ENCODE results near the gene PARS2. TPM values are rescaled to one million over a fixed set of nuclear protein-coding genes. Genes with fewer than 3 reads are reported as not detected.

PARS2 gene
- total RNA-seq, 2 donors from 2014 or later = 12.0 to 12.2 TPM

DNA sequence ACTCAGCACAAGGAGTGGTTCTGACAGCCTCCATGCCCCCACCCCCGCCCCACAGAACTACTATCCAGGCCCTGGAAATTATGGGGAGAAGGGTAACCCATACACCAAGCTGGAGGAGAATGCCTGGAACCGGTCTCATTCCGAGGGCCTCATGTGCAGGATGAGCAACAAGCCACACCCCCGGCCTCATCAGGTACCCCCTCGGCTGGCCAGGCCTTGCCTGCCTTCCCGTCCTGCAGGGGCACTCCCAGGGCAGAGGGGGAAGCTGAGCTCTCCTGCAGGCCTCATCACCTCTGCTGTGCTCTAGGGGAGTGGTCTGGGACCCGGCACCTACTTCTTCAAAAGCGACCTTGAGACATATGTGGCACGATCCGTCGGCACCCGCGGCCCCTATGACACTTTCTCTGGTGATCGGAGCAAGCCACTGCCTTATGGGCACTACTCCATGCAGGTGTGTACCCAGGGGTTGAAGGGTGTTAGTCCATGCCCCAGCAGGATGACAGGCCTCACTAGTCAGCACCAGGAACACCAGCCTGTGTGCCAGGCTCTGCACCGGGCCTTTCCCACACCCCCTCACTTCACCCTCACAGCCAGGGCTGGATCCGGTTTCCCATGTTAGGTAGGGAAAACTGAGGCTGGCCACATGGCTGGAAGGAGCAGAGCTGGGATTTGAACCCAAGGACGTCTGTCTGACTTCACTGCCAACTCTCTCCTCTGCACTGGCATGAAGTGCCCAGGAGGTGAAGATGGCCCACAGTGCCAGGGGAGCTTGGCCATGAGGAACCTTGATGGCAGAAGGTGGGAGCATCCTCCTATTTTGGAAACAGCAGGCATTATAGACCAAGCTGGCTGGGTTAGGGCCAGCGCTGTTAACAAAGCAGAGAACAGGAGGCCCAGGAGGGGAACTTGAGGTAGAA, 47.7 kb upstream of the PARS2 start:
- DNase-seq (ENCODE audit: low spot score) = no peak
- intact Hi-C loops (cut with DNase I) = loop anchor here (10.0 kb wide), 1 partner anchor 947 kb away; no protein-coding TSS in a partner anchor
- Histone ChIP-seq H3K27ac (no peak overlapping the region), H3K27me3 (replicated peaks; ENCODE audit: insufficient read depth) (no peaks in the 10 kb centered on the region), H3K4me3 (no peak overlapping the region), H3K36me3 (no peaks in the 10 kb centered on the region), H3K9me3 (no peaks in the 10 kb centered on the region), H3K4me1 (replicated peaks) (no peaks in the 10 kb centered on the region)
- no peak for TF ChIP-seq CTCF (IDR thresholded peaks at IDR 0.05)
- no peak for TF ChIP-seq POLR2A (IDR thresholded peaks at IDR 0.05)
- no peak for TF ChIP-seq POLR2AphosphoS5 (IDR thresholded peaks at IDR 0.05)
- 87% methylated on average over 16 of the region's 18 CpGs for WGBS

GRCh38 chr1:54811066-54811465, 46.7 kb upstream of the PARS2 start:
- intact Hi-C loops (cut with DNase I) = loop anchor here (10.0 kb wide), 1 partner anchor 946 kb away; no protein-coding TSS in a partner anchor
- no peaks in the 10 kb centered on the region for H3K27me3 ChIP-seq (replicated peaks; ENCODE audit: insufficient read depth)

DNA sequence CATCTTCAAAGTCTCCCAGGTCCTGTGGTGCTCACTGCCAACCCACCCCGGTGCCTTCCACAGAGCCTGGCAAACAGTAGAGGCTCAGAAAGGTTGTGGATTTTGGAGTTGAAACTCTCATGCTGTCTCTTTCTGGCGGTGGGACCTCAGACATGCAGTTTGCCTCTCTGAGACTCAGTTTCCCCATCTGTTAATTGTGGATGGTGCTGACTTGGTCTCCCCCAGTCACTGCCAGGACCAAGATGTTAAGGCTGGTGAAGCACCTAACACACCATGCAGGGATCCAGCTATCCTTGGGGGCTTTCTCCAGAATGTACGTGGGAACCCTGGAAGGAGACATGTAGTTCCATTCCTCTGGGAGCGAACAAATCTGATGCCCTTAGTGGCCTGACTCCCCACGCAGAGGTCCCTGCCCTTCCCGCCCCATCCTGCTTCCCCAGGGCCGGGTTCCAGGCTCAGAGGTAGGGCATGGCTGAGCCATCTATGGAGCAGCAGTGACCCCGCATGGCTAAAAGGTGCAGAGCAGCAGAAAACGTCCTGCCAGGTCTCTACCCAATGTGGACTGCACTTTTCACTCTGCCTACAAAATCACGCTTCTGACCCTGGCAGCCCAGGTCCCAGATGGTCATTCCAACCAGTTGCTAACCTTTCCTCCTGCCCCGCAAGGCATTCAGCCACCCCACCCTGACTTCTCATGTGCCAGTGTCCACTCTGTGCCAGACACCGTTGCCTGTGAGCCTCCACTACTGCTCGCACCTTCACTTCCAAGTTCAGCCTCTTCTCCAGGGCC, 46.0 kb upstream of the PARS2 start:
- H3K4me1 ChIP-seq (replicated peaks) = no peaks in the 10 kb centered on the region
- TF ChIP-seq POLR2A (IDR thresholded peaks at IDR 0.05) (no peak), CTCF (IDR thresholded peaks at IDR 0.05) (peak; percentile 57 to 84 (median 70))
- no peak overlapping the region for H3K27ac ChIP-seq
- no peaks in the 10 kb centered on the region for H3K36me3 ChIP-seq
- WGBS = 35% methylated on average over 11 of the region's 13 CpGs
- DNase-seq (ENCODE audit: low spot score) = peak; percentile 51
- intact Hi-C loops (cut with DNase I) = loop anchor here (10.0 kb wide), 1 partner anchor 946 kb away; no protein-coding TSS in a partner anchor
- H3K4me3 ChIP-seq = no peak overlapping the region
- H3K9me3 ChIP-seq = no peaks in the 10 kb centered on the region
- H3K27me3 ChIP-seq (replicated peaks; ENCODE audit: insufficient read depth) = no peaks in the 10 kb centered on the region

More at GRCh38 chr1:54811066-54811465, 46.7 kb upstream of the PARS2 start:
- Histone ChIP-seq H3K27ac (no peak overlapping the region), H3K4me1 (replicated peaks) (no peaks in the 10 kb centered on the region), H3K4me3 (no peak overlapping the region), H3K9me3 (no peaks in the 10 kb centered on the region), H3K36me3 (no peaks in the 10 kb centered on the region)
- WGBS = 87% methylated on average over 5 of the region's 5 CpGs
- TF ChIP-seq POLR2AphosphoS5 (IDR thresholded peaks at IDR 0.05) (no peak), CTCF (IDR thresholded peaks at IDR 0.05) (no peak), POLR2A (IDR thresholded peaks at IDR 0.05) (no peak)
- DNase-seq (ENCODE audit: low spot score) = no peak

DNA sequence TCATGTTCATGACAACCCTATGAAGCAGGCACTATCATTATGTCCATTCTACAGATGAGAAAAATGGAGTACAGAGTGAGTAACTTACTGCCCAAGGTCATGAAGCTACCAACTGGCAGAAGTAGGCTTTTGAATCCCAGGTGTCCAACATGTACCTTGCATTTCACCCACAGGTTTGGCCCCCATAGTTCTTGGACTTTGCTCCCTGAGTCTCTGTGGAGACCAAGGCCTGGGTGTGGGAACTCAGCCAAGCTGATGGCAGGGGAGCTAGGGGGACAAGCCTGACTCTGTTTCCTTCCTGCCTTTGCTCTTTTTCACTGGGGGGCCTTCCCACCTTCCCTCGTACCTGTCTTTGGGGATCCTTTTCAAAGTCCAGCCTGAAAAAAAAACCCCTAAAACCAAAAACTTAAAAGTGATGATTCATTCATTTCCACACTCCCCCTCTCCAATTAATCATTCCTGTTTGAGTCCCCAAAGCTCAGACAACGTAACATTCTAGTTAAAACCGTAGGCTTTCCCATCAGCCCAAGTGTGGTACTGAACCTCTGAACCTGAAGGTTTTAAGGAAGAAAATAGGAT, 45.3 kb upstream of the PARS2 start:
- no peak for TF ChIP-seq CTCF (IDR thresholded peaks at IDR 0.05)
- no peak for TF ChIP-seq POLR2A (IDR thresholded peaks at IDR 0.05)
- no peak for TF ChIP-seq POLR2AphosphoS5 (IDR thresholded peaks at IDR 0.05)
- no peaks in the 10 kb centered on the region for H3K27me3 ChIP-seq (replicated peaks; ENCODE audit: insufficient read depth)
- DNase-seq (ENCODE audit: low spot score) = no peak
- no peaks in the 10 kb centered on the region for H3K4me1 ChIP-seq (replicated peaks)
- no peak overlapping the region for H3K4me3 ChIP-seq
- no peaks in the 10 kb centered on the region for H3K9me3 ChIP-seq
- intact Hi-C loops (cut with DNase I) = loop anchor here (5.0 to 10.0 kb wide), 2 partner anchors 312 to 945 kb away; no protein-coding TSS in a partner anchor
- H3K36me3 ChIP-seq = no peaks in the 10 kb centered on the region
- H3K27ac ChIP-seq = no peak overlapping the region
- 64% methylated on average over 3 of the region's 3 CpGs for WGBS

Measured in prostate gland (tissue), 2 donors.